H1 (cell line): ENCODE measurements around the gene DTNB. TPM values are rescaled to one million over a fixed set of nuclear protein-coding genes. Genes with fewer than 3 reads are reported as not detected.

Experiments used
- CTCF ChIP-seq, 3 experiments: IDR thresholded peaks; 1 replicate in 2 of 3; 2 replicates in 1 of 3; pipeline versions ENCODE4 v1.5.1 to v1.6.1; 2011; ENCODE audit warnings: low read length in 3 of 3, mild to moderate bottlenecking in 3 of 3, inconsistent platforms in 2 of 3, low read depth in 1 of 3, moderate library complexity in 1 of 3; ENCODE audit not compliant: insufficient read depth in 1 of 3; ENCODE audit errors: control extremely low read depth in 1 of 3
- RFX5 ChIP-seq: IDR thresholded peaks from 2 replicates; pipeline ENCODE4 v1.6.1; 2011; ENCODE audit warnings: low read depth, low read length, improper control_type of control experiment, borderline replicate concordance
- SIN3A ChIP-seq, 2 experiments: IDR thresholded peaks in 1 of 2; conservative IDR thresholded peaks in 1 of 2; 2 replicates each; pipeline ENCODE4 v1.6.1; 2011 to 2012; ENCODE audit warnings: low read length in 2 of 2, improper control_type of control experiment in 1 of 2, low read depth in 1 of 2, mild to moderate bottlenecking in 1 of 2
- SUZ12 ChIP-seq: fragments of 200-600 bp; sonication (generic); IDR thresholded peaks from 2 replicates; pipeline ENCODE4 v1.6.1; 2012; ENCODE audit warnings: mild to moderate bottlenecking, inconsistent platforms, low read length, moderate library complexity, mixed read lengths
- polyA plus RNA-seq, 7 experiments: library from polyadenylated mRNA; depleted of rRNA in 3 of 7; stranded (reverse) in 5 of 7; unstranded in 2 of 7; fragments of >200 nt in 5 of 7; fragments of 200-250 nt in 2 of 7; gene quantifications; 1 replicate in 5 of 7; 2 replicates in 1 of 7; 4 replicates in 1 of 7; pipeline versions ENCODE4 v1.2.1 to v1.2.3, GENCODE V29; 2011 to 2013; ENCODE audit warnings: missing spikeins in 2 of 7, mixed read lengths in 2 of 7
- total RNA-seq: library from RNA; stranded (reverse); fragmentation: NEBNext Ultra II Directional; extraction: Animal tissue kit (Norgen Biotek cat#: 25700); gene quantifications from 2 replicates; pipeline ENCODE4 v1.2.1, GENCODE V29; 2021

Gene DTNB
- total and polyA plus RNA-seq, 2 of the 8 experiments (the other 6 are each of a cell fraction or from before 2014, with no cell fraction given) = 39.6 to 49.5 TPM

- TF ChIP-seq CTCF (IDR thresholded peaks at IDR 0.05; ENCODE audit: control extremely low read depth in 1 of 3, insufficient read depth in 1 of 3, low read depth in 1 of 3, low read length in 3 of 3) (no peak), SIN3A (conservative IDR thresholded peaks at IDR 0.05 in 1 of 2, IDR thresholded peaks at IDR 0.05 in 1 of 2; ENCODE audit: low read depth in 1 of 2, low read length in 2 of 2) (no peak), RFX5 (no peak), SUZ12 (no peak)
Observed at GRCh38 chr2:25462021-25462420, 211.4 kb downstream of the DTNB start (continued).
